Mucosa of stomach (tissue), 1 donor: ENCODE measurements around the gene MARS2.

Experiments used
- H3K27me3 ChIP-seq: one replicate; pipeline ENCODE4 v1.7.0; 2013; ENCODE audit warnings: mild to moderate bottlenecking, low read length; ENCODE audit not compliant: control insufficient read depth, insufficient read depth
- H3K36me3 ChIP-seq: one replicate; pipeline ENCODE4 v1.7.0; 2013; ENCODE audit warnings: low read length; ENCODE audit not compliant: control insufficient read depth, insufficient read depth
- H3K4me1 ChIP-seq: one replicate; pipeline ENCODE4 v1.7.0; 2013; ENCODE audit warnings: mild to moderate bottlenecking, low read length; ENCODE audit not compliant: control insufficient read depth, insufficient read depth
- H3K4me3 ChIP-seq: one replicate; pipeline ENCODE4 v1.7.0; 2013; ENCODE audit warnings: low read length
- H3K9ac ChIP-seq: one replicate; pipeline ENCODE4 v1.7.0; 2013; ENCODE audit warnings: mild to moderate bottlenecking, low read length, moderate library complexity
- H3K9me3 ChIP-seq: one replicate; pipeline ENCODE4 v1.7.0; 2013; ENCODE audit warnings: mild to moderate bottlenecking, low read length, moderate library complexity; ENCODE audit not compliant: control insufficient read depth
- donor health status: Pancreatic carcinoma.

Gene MARS2

GRCh38 chr2:197705121-197705911, at the start of gene MARS2:
TSS of gene MARS2 (plus strand) at chr2:197705369. CDS start at chr2:197705406, 37 bp downstream.
- no peaks in the 10 kb centered on the region for H3K27me3 ChIP-seq
- H3K9ac ChIP-seq: peak within 1 kb of the TSS; percentile 85
- H3K9me3 ChIP-seq: no peaks in the 10 kb centered on the region
- H3K4me3 ChIP-seq: peak within 1 kb of the TSS; percentile 89
- H3K36me3 ChIP-seq: no peaks in the 10 kb centered on the region
- peaks cover 19% of the 10 kb centered on the region for H3K4me1 ChIP-seq

GRCh38 chr2:197657562-197657961, 47.6 kb upstream of the MARS2 start:
- Histone ChIP-seq H3K36me3 (no peaks in the 10 kb centered on the region), H3K4me1 (no peaks in the 10 kb centered on the region), H3K9ac (no peak overlapping the region), H3K27me3 (no peaks in the 10 kb centered on the region), H3K4me3 (no peak overlapping the region), H3K9me3 (no peaks in the 10 kb centered on the region)

GRCh38 chr2:197661626-197662025, 43.5 kb upstream of the MARS2 start:
- Histone ChIP-seq H3K4me1 (no peaks in the 10 kb centered on the region), H3K4me3 (no peak overlapping the region), H3K9me3 (no peaks in the 10 kb centered on the region), H3K27me3 (no peaks in the 10 kb centered on the region), H3K9ac (no peak overlapping the region), H3K36me3 (no peaks in the 10 kb centered on the region)

GRCh38 chr2:197666277-197666676, 38.9 kb upstream of the MARS2 start:
- H3K27me3 ChIP-seq: no peaks in the 10 kb centered on the region
- H3K4me1 ChIP-seq: no peaks in the 10 kb centered on the region
- H3K36me3 ChIP-seq: no peaks in the 10 kb centered on the region
- H3K9ac ChIP-seq: no peak overlapping the region
- H3K9me3 ChIP-seq: no peaks in the 10 kb centered on the region
- no peak overlapping the region for H3K4me3 ChIP-seq

GRCh38 chr2:197668296-197668695, 36.9 kb upstream of the MARS2 start:
- H3K4me1 ChIP-seq: no peaks in the 10 kb centered on the region
- H3K27me3 ChIP-seq: no peaks in the 10 kb centered on the region
- no peak overlapping the region for H3K4me3 ChIP-seq
- H3K9me3 ChIP-seq: no peaks in the 10 kb centered on the region
- no peak overlapping the region for H3K9ac ChIP-seq
- no peaks in the 10 kb centered on the region for H3K36me3 ChIP-seq

GRCh38 chr2:197669077-197669476, 36.1 kb upstream of the MARS2 start:
- Histone ChIP-seq H3K9ac (no peak overlapping the region), H3K27me3 (no peaks in the 10 kb centered on the region), H3K36me3 (no peaks in the 10 kb centered on the region), H3K4me3 (no peak overlapping the region), H3K9me3 (no peaks in the 10 kb centered on the region), H3K4me1 (no peaks in the 10 kb centered on the region)

- Histone ChIP-seq H3K4me3 (no peak overlapping the region), H3K4me1 (peaks cover 5% of the 10 kb centered on the region), H3K27me3 (no peaks in the 10 kb centered on the region), H3K36me3 (no peaks in the 10 kb centered on the region), H3K9ac (no peak overlapping the region), H3K9me3 (no peaks in the 10 kb centered on the region)
Measured at GRCh38 chr2:197672371-197672893, 32.7 kb upstream of the MARS2 start.

- Histone ChIP-seq H3K27me3 (no peaks in the 10 kb centered on the region), H3K4me1 (peaks cover 5% of the 10 kb centered on the region), H3K36me3 (no peaks in the 10 kb centered on the region), H3K9ac (no peak overlapping the region), H3K9me3 (no peaks in the 10 kb centered on the region), H3K4me3 (no peak overlapping the region)
Measured at GRCh38 chr2:197673106-197673505, 32.1 kb upstream of the MARS2 start.

- no peak overlapping the region for H3K9ac ChIP-seq
- no peak overlapping the region for H3K4me3 ChIP-seq
- H3K9me3 ChIP-seq: no peaks in the 10 kb centered on the region
- H3K36me3 ChIP-seq: no peaks in the 10 kb centered on the region
- H3K4me1 ChIP-seq: peaks cover 5% of the 10 kb centered on the region
- no peaks in the 10 kb centered on the region for H3K27me3 ChIP-seq
Measured at GRCh38 chr2:197673606-197674005, 31.6 kb upstream of the MARS2 start.

- no peak overlapping the region for H3K9ac ChIP-seq
- H3K9me3 ChIP-seq: no peaks in the 10 kb centered on the region
- peaks cover 5% of the 10 kb centered on the region for H3K4me1 ChIP-seq
- H3K4me3 ChIP-seq: no peak overlapping the region
- H3K27me3 ChIP-seq: no peaks in the 10 kb centered on the region
- H3K36me3 ChIP-seq: no peaks in the 10 kb centered on the region
Measured at GRCh38 chr2:197674060-197674459, 31.1 kb upstream of the MARS2 start.

- peaks cover 5% of the 10 kb centered on the region for H3K4me1 ChIP-seq
- H3K9me3 ChIP-seq: no peaks in the 10 kb centered on the region
- no peak overlapping the region for H3K9ac ChIP-seq
- no peaks in the 10 kb centered on the region for H3K27me3 ChIP-seq
- no peak overlapping the region for H3K4me3 ChIP-seq
- no peaks in the 10 kb centered on the region for H3K36me3 ChIP-seq
Measured at GRCh38 chr2:197674591-197674990, 30.6 kb upstream of the MARS2 start.

- no peak within 1 kb of the TSS for H3K4me3 ChIP-seq
- H3K4me1 ChIP-seq: peaks cover 5% of the 10 kb centered on the region
- H3K27me3 ChIP-seq: no peaks in the 10 kb centered on the region
- H3K9me3 ChIP-seq: no peaks in the 10 kb centered on the region
- peak within 1 kb of the TSS; percentile 23 for H3K9ac ChIP-seq
- no peaks in the 10 kb centered on the region for H3K36me3 ChIP-seq
Measured at GRCh38 chr2:197675246-197675645, 29.9 kb upstream of the MARS2 start, which contains the start of gene RFTN2. TSS of gene RFTN2 (minus strand) at chr2:197675587. CDS start at chr2:197675458, 129 bp downstream.
